Duodenal mucosa (tissue), 2 donors: Measurements from ENCODE around the gene F7.
"Not testable (repeated sequence)": the region's sequence is repeated elsewhere in the genome, so short reads cannot be mapped to it uniquely, and the experiment has no call there.

ENCODE experiments used
- H3K27ac ChIP-seq: one replicate; pipeline ENCODE4 v1.7.0; 2013; ENCODE audit warnings: low read depth, low read length
- H3K27me3 ChIP-seq, 2 donors: one replicate each; pipeline ENCODE4 v1.7.0; 2013; ENCODE audit warnings: low read length in 2 of 2, control low read depth in 1 of 2; ENCODE audit not compliant: insufficient read depth in 2 of 2, control insufficient read depth in 1 of 2
- H3K36me3 ChIP-seq, 2 donors: one replicate each; pipeline ENCODE4 v1.7.0; 2013; ENCODE audit warnings: low read length in 2 of 2, control low read depth in 1 of 2; ENCODE audit not compliant: insufficient read depth in 2 of 2, control insufficient read depth in 1 of 2
- H3K4me1 ChIP-seq, 2 donors: one replicate each; pipeline ENCODE4 v1.7.0; 2013; ENCODE audit warnings: low read length in 2 of 2, control low read depth in 1 of 2; ENCODE audit not compliant: insufficient read depth in 2 of 2, control insufficient read depth in 1 of 2
- H3K4me3 ChIP-seq, 2 donors: one replicate each; pipeline ENCODE4 v1.7.0; 2013; ENCODE audit warnings: low read length in 2 of 2, low read depth in 1 of 2
- H3K9ac ChIP-seq, 2 donors: one replicate each; pipeline ENCODE4 v1.7.0; 2013; ENCODE audit warnings: low read length in 2 of 2, low read depth in 1 of 2
- H3K9me3 ChIP-seq, 2 donors: one replicate each; pipeline ENCODE4 v1.7.0; 2013; ENCODE audit warnings: low read length in 2 of 2, control low read depth in 1 of 2; ENCODE audit not compliant: control insufficient read depth in 1 of 2

The F7 gene

GRCh38 chr13:113155982-113156655 lies 50.5 kb downstream of the F7 start:
- H3K9ac ChIP-seq: no peak overlapping the region
- H3K9me3 ChIP-seq: no peaks in the 10 kb centered on the region
- H3K27me3 ChIP-seq: peaks cover 3 to 6% of the 10 kb centered on the region in 2 donors
- no peak overlapping the region for H3K27ac ChIP-seq
- H3K4me3 ChIP-seq: no peak overlapping the region
- peaks cover 12 to 25% of the 10 kb centered on the region in 2 donors for H3K4me1 ChIP-seq
- H3K36me3 ChIP-seq: no peaks in the 10 kb centered on the region

- Histone ChIP-seq H3K4me1 (peaks cover 12 to 20% of the 10 kb centered on the region in 2 donors), H3K27ac (no peak overlapping the region), H3K27me3 (peaks cover 4 to 6% of the 10 kb centered on the region in 2 donors)
Observed at GRCh38 chr13:113157206-113157928, 51.8 kb downstream of the F7 start.

DNA sequence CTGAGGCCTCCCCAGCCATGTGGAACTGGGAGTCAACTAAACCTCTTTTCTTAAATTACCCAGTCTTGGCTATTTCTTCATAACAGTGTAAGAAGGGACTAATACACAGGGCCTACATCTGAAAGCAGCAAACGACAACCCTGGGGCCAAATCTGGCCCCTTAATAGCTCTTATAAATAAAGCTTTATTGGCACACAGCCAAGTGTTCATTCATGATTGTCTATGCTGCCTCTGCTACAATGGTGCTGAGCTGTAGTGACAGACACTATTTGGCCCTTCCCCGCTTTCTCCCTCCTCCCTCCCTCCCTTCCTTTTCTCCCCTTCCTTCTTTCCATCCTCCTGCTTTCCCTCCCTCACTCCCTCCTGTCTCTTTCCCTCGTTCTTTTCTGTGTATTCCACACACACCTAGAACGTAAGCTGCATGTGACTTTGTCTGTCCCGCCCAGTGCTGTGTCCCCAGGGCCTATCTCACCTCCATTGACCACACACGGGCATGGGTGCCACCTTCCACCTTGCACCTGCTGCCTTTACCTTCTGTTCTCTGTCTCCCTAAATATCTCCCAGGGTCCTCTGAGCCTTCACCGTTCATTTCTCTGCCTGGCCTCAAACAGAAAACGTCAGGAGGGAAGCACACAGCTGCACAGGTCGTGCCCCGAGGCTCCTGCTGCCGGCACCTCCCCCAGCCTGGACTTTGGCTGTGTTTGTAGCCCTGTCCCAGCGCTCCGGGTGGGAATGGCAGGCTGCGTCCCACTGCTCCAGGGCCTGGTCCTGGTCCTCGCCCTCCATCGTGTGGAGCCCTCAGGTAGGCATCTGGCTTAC lies 52.5 kb downstream of the F7 start, which contains the start of gene PROZ:
Gene PROZ (plus strand): TSS at position 720 of the 819 bp plus-strand sequence. CDS start 13 bp downstream, at position 733.
- Histone ChIP-seq H3K4me1 (peaks cover 7 to 12% of the 10 kb centered on the region in 2 donors), H3K27me3 (peaks cover 9% of the 10 kb centered on the region in 2 donors), H3K9ac (no peak within 1 kb of the TSS), H3K4me3 (no peak within 1 kb of the TSS), H3K9me3 (no peaks in the 10 kb centered on the region), H3K27ac (no peak within 1 kb of the TSS), H3K36me3 (no peaks in the 10 kb centered on the region)

More at GRCh38 chr13:113157206-113157928, 51.8 kb downstream of the F7 start:
- no peak overlapping the region for H3K4me3 ChIP-seq
- no peaks in the 10 kb centered on the region for H3K9me3 ChIP-seq
- no peaks in the 10 kb centered on the region for H3K36me3 ChIP-seq
- no peak overlapping the region for H3K9ac ChIP-seq

- no peak overlapping the region for H3K27ac ChIP-seq
- no peaks in the 10 kb centered on the region for H3K36me3 ChIP-seq
- H3K4me1 ChIP-seq: peaks cover 3 to 8% of the 10 kb centered on the region in 2 donors
- no peak overlapping the region for H3K4me3 ChIP-seq
- H3K9ac ChIP-seq: no peak overlapping the region
- H3K9me3 ChIP-seq: no peaks in the 10 kb centered on the region
- peaks cover 12 to 14% of the 10 kb centered on the region in 2 donors for H3K27me3 ChIP-seq
Observed at GRCh38 chr13:113158946-113159345, 53.4 kb downstream of the F7 start.

DNA sequence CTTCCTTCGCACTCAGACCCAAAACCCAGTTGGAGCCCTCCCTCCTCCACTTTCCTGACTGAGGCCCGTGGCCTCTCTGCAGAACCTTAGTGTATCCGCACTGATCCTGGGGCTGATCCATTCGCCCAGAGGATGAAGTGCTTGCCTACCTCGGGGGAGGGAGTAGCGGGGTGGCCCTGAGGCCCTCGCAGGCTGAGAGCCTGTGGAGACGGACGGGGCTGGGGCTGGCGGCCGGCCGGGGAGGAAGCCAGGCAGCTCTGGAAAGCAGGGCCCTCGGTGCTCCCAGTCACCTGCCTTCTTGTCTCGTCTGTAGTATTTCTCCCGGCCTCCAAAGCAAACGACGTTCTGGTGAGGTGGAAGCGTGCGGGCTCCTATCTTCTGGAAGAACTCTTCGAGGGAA lies 54.1 kb downstream of the F7 start:
- no peak overlapping the region for H3K9ac ChIP-seq
- H3K27me3 ChIP-seq: peaks cover 14 to 16% of the 10 kb centered on the region in 2 donors
- H3K36me3 ChIP-seq: no peaks in the 10 kb centered on the region
- no peaks in the 10 kb centered on the region for H3K9me3 ChIP-seq
- no peak overlapping the region for H3K27ac ChIP-seq
- H3K4me3 ChIP-seq: no peak overlapping the region
- peaks cover 0 to 8% of the 10 kb centered on the region in 2 donors for H3K4me1 ChIP-seq

GRCh38 chr13:113160983-113161382 lies 55.4 kb downstream of the F7 start:
- no peaks in the 10 kb centered on the region for H3K36me3 ChIP-seq
- H3K27me3 ChIP-seq: peaks cover 14 to 16% of the 10 kb centered on the region in 2 donors
- H3K4me3 ChIP-seq: no peak overlapping the region
- H3K4me1 ChIP-seq: peaks cover 0 to 8% of the 10 kb centered on the region in 2 donors
- no peak overlapping the region for H3K27ac ChIP-seq
- no peak overlapping the region for H3K9ac ChIP-seq
- H3K9me3 ChIP-seq: no peaks in the 10 kb centered on the region

DNA sequence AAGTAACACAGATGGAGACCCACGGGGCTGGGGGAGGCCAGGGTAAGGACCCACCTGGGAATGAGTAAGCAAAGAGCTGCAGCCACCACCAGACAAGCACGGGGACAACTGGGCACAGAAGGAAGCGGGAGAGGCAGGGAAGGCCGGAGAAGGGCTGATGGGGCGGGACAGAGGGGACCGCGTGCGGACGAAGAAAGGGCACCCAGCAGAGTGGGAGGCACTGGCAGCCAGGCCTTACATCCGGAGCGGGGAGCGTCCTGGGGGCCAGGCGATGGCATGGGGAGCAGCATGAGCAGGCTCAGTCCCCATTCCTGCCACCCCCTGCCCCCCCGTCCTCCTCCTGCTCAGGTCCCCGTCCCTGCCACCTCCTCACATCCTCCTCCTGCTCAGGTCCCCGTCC lies 55.8 kb downstream of the F7 start:
- H3K9me3 ChIP-seq: no peaks in the 10 kb centered on the region
- H3K4me3 ChIP-seq: no peak overlapping the region
- H3K36me3 ChIP-seq: no peaks in the 10 kb centered on the region
- H3K27me3 ChIP-seq: peaks cover 14 to 16% of the 10 kb centered on the region in 2 donors
- H3K9ac ChIP-seq: no peak overlapping the region
- H3K27ac ChIP-seq: no peak overlapping the region
- H3K4me1 ChIP-seq: peaks cover 0 to 8% of the 10 kb centered on the region in 2 donors

DNA sequence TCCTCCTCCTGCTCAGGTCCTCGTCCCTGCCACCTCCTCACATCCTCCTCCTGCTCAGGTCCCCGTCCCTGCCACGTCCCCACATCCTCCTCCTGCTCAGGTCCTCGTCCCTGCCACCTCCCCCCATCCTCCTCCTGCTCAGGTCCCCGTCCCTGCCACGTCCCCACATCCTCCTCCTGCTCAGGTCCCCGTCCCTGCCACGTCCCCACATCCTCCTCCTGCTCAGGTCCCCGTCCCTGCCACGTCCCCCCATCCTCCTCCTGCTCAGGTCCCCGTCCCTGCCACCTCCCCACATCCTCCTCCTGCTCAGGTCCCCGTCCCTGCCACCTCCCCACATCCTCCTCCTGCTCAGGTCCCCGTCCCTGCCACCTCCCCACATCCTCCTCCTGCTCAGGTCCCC lies 56.4 kb downstream of the F7 start:
- H3K4me1 ChIP-seq, H3K36me3 ChIP-seq, H3K27ac ChIP-seq, H3K9me3 ChIP-seq, H3K9ac ChIP-seq, H3K4me3 ChIP-seq: not testable (repeated sequence)
- H3K27me3 ChIP-seq: peaks cover 14 to 16% of the 10 kb centered on the region in 2 donors

GRCh38 chr13:113162783-113163685 lies 57.4 kb downstream of the F7 start:
- no peak overlapping the region for H3K27ac ChIP-seq
- H3K4me3 ChIP-seq: no peak overlapping the region
- H3K36me3 ChIP-seq: no peaks in the 10 kb centered on the region
- H3K9me3 ChIP-seq: no peaks in the 10 kb centered on the region
- no peak overlapping the region for H3K9ac ChIP-seq
- peaks cover 0 to 6% of the 10 kb centered on the region in 2 donors for H3K4me1 ChIP-seq
- H3K27me3 ChIP-seq: peaks cover 14 to 16% of the 10 kb centered on the region in 2 donors
